Uterus (tissue), 4 donors: ENCODE results near the gene MFSD6L. TPM values are rescaled to one million over a fixed set of nuclear protein-coding genes. Genes with fewer than 3 reads are reported as not detected.

Experiments
- DNase-seq, 2 donors: peaks; one replicate each; pipeline ENCODE4 v3.0.0-alpha.2; 2019 to 2020
- H3K27ac ChIP-seq, 2 donors: fragments of 200-600 bp; sonication (generic); 1 replicate in 1 of 2; 2 replicates in 1 of 2; pipeline ENCODE4 v1.5.1; 2016 to 2018
- H3K27me3 ChIP-seq, 2 donors: fragments of 200-600 bp; sonication (generic); one replicate each; pipeline ENCODE4 v1.5.1; 2018 to 2019; ENCODE audit warnings: control low read depth in 1 of 2
- H3K36me3 ChIP-seq, 2 donors: fragments of 200-600 bp; sonication (generic); one replicate each; pipeline ENCODE4 v1.5.1; 2019; ENCODE audit warnings: control low read depth in 1 of 2
- H3K4me1 ChIP-seq, 2 donors: fragments of 200-600 bp; sonication (generic); one replicate each; pipeline ENCODE4 v1.5.1; 2018 to 2019; ENCODE audit warnings: control low read depth in 1 of 2
- H3K4me3 ChIP-seq, 2 donors: fragments of 200-600 bp; sonication (generic); 1 replicate in 1 of 2; 2 replicates in 1 of 2; pipeline ENCODE4 v1.5.1; 2018 to 2019; ENCODE audit warnings: mild to moderate bottlenecking in 1 of 2
- H3K9me3 ChIP-seq, 2 donors: fragments of 200-600 bp; sonication (generic); one replicate each; pipeline ENCODE4 v1.5.1; 2019; ENCODE audit warnings: control low read depth in 1 of 2
- CTCF ChIP-seq, 4 experiments: fragments of 200-600 bp in 2 of 4; fragments of 450-650 bp in 2 of 4; sonication (generic) in 2 of 4; IDR thresholded peaks; one replicate each; pipeline ENCODE4 v1.5.1; 2016 to 2019; ENCODE audit warnings: antibody characterized with exemption in 4 of 4, mild to moderate bottlenecking in 2 of 4, moderate library complexity in 1 of 4
- POLR2A ChIP-seq, 2 donors: fragments of 450-650 bp; IDR thresholded peaks; one replicate each; pipeline ENCODE4 v1.6.1; 2016; ENCODE audit warnings: antibody characterized with exemption in 2 of 2, mild to moderate bottlenecking in 1 of 2, moderate library complexity in 1 of 2
- intact Hi-C: fragments of 100-400 bp; cut with DNase I; formaldehyde crosslinking; loops from one replicate; pipeline ENCODE4 v1.15.1; 2023; ENCODE audit warnings: low total_unique reads
- total RNA-seq, 4 donors: library from RNA; depleted of rRNA in 3 of 4; stranded (reverse); fragments of >200 nt in 3 of 4; gene quantifications; one replicate each; pipeline versions ENCODE4 v1.1.0 to v1.2.4, GENCODE V29; 2014 to 2023
- donor health status: DM: yes; HTN: yes; CAD: no.

The MFSD6L gene
- total RNA-seq, 4 donors from 2014 or later: 2.4 TPM; not detected in 3

- no peak for DNase-seq
- no peak overlapping the region for H3K4me3 ChIP-seq
- H3K4me1 ChIP-seq: no peaks in the 10 kb centered on the region
- H3K27ac ChIP-seq: no peak overlapping the region
- no peaks in the 10 kb centered on the region for H3K36me3 ChIP-seq
- no peaks in the 10 kb centered on the region for H3K27me3 ChIP-seq
- TF ChIP-seq POLR2A (IDR thresholded peaks at IDR 0.05) (no peak), CTCF (IDR thresholded peaks at IDR 0.05) (no peak)
- no peaks in the 10 kb centered on the region for H3K9me3 ChIP-seq
- intact Hi-C loops: loop anchor here (10.0 kb wide), 1 partner anchor 175 kb away; no protein-coding TSS in a partner anchor
Measured at GRCh38 chr17:8749616-8750015, 49.5 kb downstream of the MFSD6L start.

- no peaks in the 10 kb centered on the region for H3K27me3 ChIP-seq
- intact Hi-C loops: loop anchor here (10.0 kb wide), 1 partner anchor 173 kb away; no protein-coding TSS in a partner anchor
- DNase-seq: no peak
- H3K27ac ChIP-seq: no peak overlapping the region
- no peak overlapping the region for H3K4me3 ChIP-seq
- no peaks in the 10 kb centered on the region for H3K4me1 ChIP-seq
- no peaks in the 10 kb centered on the region for H3K36me3 ChIP-seq
- H3K9me3 ChIP-seq: no peaks in the 10 kb centered on the region
- TF ChIP-seq CTCF (IDR thresholded peaks at IDR 0.05) (no peak), POLR2A (IDR thresholded peaks at IDR 0.05) (no peak)
Measured at GRCh38 chr17:8747742-8748141, 51.4 kb downstream of the MFSD6L start.

Other genes starting within 250 kb of the MFSD6L start
- 100 to 1,000 TPM in 1 of 4 donors, 10 to 100 TPM in 3; 39.1 to 229 (median 65.0) TPM for gene MYH10, start 168.6 kb downstream of the MFSD6L start, total RNA-seq
- not detected for gene CCDC42, start 54.5 kb downstream of the MFSD6L start, total RNA-seq
- gene SPDYE4, start 40.8 kb downstream of the MFSD6L start, total RNA-seq: not detected
- gene PIK3R6, start 68.3 kb upstream of the MFSD6L start, total RNA-seq: 10 to 100 TPM in 1 of 4 donors, 1 to 10 TPM in 1, under 1 TPM in 1, not detected in 1; 0.34 to 24.6 (median 1.1) TPM
- gene PIK3R5, start 166.3 kb upstream of the MFSD6L start, total RNA-seq: 10 to 100 TPM in 2 of 4 donors, 1 to 10 TPM in 2; 1.6 to 12.0 (median 8.4) TPM
- 10 to 100 TPM in 2 of 4 donors, 1 to 10 TPM in 2; 3.3 to 19.2 (median 10.4) TPM for gene NTN1, start 222.1 kb upstream of the MFSD6L start, total RNA-seq